GM19438 (cell line): ENCODE results near the gene SMYD3.

Experiments
- ATAC-seq: cut with Tn5 transposase; IDR thresholded peaks from one replicate; pipeline ENCODE4 v1.9.1; 2021; ENCODE audit warnings: low read depth; ENCODE audit not compliant: unreplicated experiment

The SMYD3 gene

DNA sequence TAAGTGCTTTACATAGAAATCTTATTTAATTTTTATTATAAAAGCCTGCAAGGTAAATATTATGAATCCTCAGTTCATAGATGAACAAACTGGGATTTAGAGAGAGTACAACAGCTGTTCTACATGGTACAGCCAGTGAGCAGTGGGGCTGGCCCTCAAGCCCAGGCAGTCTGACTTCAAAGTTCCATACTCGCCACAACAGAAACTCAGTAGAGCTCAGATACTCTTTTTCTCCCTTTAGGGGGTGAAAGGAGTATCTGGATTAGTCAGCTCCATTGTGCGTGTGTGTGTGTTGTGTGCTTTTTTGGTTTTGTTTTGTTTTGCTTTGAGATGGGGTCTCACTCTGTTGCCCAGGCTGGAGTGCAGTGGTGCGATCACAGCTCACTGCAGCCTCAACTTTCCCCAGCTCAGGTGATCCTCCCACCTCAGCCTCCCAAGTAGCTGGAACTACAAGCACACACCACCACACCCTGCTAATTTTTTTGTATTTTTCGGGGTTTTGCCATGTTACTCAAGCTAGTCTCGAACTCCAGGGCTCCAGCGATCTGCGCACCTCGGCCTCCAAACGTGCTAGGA, 378.5 kb downstream of the SMYD3 start:
- no peak for ATAC-seq

GRCh38 chr1:246126580-246126979, 380.5 kb downstream of the SMYD3 start:
- ATAC-seq: no peak

- ATAC-seq: no peak
These were observed 385.0 kb downstream of the SMYD3 start for GRCh38 chr1:246122071-246122470.

GRCh38 chr1:246121533-246121932, 385.5 kb downstream of the SMYD3 start:
- ATAC-seq: no peak

DNA sequence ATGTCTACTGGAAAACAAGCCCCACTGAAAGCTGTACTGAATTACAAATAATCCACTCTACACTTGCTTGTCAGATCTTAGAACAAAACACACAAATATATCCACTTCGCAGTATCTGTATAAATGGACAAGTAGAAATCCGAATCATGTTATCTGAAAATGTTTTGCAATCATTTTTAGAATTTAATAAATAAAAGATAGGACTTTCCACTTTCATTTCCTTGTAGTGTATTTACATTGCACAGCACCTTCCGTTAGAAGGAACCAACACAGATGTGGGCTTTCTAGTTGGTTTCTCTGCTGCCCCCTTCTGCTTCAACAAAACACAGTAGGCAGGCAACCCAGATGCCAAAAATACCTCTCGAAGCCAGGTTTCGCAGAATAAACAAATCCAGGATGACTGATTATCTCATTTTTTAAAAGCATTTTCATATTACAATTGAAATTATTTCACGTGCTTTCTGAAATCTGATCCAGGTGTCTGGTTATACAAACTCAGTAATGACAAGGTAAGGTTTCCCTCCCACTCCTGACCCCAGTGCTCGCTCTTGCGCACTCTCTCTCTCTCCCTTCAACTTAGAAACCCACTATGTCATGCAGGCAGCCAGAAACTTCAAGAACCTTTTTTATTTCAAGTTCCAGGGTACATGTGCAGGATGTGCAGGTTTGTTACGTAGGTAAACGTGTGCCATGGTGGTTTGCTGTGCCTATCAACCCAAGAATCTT, 389.9 kb downstream of the SMYD3 start:
- peak; percentile 79 for ATAC-seq

DNA sequence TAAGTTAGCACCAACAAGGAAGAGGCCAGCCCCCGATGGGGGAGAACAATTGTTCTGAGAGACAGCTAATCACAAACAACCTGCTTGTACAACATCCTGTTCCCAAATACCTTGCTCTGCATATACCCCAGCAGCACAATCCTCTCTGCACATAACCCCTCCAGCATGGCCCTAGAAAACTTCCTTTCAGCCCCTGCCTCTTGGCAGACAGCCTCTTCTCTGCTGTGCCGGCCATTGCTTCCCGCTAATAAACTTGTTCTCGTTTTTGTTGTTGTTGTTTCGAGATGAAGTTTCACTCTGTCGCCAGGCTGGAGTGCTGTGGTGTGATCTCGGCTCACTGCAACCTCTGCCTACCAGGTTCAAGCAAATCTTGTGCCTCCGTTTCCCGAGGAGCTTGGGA, 392.7 kb downstream of the SMYD3 start:
- ATAC-seq: no peak

DNA sequence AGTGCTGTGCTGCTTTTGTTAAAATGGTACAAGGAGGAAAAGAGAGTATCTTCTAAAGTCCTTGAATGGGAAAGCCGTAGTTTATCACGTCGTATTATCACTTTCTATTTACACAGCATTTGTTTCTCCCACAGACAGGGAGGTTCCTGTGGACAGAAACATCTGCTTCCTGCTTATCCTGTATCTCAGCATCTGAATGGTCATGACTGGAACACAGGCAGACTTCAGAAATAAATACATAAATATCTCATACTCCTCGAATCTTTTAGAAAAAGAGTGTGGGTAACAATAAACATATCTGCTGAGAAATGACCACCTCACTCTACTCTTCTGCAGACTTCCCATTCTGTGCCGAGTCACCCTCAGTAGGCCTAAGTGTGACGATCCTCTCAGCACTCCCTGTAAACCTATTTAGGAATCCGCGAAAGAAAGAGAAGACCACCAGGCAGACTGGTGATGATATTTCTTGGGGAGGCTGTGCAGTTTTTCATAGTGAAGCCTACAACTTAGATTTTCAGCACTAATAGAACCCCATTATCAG, 393.5 kb downstream of the SMYD3 start:
- no peak for ATAC-seq

DNA sequence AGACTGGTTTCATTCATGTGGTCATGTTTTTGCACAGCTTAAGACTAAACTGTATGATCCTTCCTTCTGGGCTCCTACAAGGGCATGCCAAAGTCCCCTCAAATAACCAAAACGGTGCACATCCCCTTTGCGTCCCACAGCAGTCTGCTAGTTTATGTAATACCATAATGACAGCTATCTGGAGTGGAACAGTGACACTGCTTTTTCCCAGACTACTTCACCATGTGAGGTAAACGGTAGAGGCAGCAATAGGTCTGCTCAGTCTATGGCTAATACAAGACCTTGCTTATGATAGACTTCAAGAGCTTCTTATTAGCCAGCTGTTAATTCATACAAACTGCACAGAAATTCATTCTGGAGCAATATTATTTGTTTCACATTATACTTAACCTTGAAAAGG, 395.5 kb downstream of the SMYD3 start:
- no peak for ATAC-seq

DNA sequence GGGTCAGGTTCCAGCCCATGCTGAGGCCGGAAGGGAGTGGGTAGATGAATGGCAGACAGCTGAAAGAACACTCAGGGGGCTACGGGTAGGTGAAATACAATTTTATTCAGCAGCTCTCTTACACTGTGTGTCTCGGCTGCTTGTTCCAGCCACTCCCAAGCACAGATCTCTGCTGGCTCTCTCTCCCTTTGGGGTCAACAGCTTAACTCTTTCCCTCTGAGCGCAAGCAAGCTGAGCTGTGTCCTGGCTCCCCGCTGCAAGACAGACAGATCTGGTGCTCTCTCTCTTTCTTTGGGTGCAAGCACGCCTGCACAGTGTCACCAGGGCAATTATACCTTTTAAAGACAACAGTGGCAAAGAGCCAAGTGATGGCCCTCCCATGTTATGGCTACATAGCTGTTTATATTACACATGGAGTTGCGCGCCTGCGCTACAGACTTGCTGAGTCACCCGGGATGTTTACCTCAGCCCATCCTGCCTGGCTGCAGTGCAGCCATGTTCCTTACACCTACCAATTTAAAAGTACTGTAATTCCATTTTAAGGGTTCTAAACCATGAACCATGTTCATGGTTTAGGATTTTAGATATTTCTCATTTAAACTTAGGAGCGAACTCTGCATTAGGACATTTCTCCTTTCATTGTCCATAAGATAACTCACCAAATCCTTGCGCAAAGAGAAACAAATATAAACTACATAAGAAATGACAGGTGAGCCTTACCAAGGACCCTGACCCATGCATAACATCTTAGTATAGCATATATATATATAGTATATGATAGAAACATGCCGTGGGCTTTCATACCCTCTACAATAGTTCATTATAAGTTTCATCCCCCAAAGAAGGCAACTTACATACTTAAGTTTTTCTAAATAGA, 396.5 kb downstream of the SMYD3 start:
- ATAC-seq: no peak

DNA sequence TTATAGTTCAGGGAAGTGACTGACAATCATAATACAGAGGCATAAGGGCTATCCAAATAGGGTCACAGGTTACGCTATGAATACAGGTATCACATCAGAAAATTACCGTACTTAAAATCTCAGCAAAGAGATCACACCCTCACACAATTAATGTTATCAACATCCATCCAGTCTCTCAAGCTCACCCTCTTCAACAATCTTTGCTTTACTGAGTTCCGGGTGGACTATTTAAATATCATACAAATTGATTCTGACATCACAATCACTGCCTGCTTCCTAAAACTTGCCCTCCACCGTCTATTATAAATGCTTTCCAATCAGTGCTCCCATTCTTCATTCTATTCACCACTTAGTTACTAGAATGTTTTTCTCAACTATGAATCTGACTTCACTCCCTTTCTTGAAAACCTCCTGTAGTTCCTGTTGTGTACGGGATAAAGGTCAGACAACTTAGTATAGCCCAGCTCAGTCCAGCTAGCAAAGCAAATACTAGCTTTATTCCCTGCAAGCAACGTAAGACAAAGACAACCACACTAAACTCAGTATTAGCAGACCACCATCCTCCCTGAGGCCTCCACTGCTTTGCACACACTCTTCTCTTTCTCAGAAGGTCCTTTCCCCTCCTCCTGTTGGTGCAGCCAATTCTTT, 398.7 kb downstream of the SMYD3 start:
- no peak for ATAC-seq

- ATAC-seq: no peak
These were observed 399.4 kb downstream of the SMYD3 start for GRCh38 chr1:246107516-246108277.

DNA sequence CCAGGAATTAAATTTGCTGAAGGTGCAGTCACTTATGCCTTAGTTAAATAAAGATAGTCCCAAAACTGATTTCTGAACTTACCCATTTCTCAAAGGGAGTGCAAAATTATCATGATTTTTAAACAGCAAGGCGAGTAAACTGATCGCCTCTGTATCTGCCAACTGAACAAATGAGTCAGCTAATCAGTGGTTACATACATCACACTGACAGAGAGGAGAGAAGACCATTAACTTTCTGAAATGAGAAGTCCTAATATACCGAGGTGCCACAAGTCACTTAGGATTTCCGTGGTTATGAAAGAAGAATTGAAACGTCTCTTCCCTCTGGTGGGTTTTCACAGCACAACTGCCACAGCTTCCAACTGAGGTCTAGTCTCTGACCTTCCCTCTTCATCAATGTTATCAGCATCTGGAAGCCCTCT, 400.7 kb downstream of the SMYD3 start:
- no peak for ATAC-seq

DNA sequence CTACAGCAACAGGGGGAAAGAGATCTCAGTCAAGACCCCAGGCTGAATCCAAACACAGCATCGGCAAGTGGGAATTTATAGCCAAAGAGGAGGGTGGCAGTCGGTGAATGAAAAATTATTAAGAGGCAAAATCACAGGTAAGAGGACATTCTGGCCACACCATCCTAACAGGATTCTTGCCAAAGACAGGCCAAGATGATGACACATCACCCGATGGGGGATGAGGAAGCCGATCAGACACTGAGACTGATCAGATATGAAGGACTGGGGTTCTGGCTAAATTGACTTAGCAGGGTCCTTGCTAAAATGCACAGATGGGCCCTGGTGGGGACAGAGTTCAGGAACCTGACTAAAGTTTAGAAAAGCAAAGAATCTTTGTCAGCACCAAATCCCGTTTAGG, 402.2 kb downstream of the SMYD3 start:
- no peak for ATAC-seq

- ATAC-seq: no peak
These were observed 407.5 kb downstream of the SMYD3 start for GRCh38 chr1:246099570-246099969.

DNA sequence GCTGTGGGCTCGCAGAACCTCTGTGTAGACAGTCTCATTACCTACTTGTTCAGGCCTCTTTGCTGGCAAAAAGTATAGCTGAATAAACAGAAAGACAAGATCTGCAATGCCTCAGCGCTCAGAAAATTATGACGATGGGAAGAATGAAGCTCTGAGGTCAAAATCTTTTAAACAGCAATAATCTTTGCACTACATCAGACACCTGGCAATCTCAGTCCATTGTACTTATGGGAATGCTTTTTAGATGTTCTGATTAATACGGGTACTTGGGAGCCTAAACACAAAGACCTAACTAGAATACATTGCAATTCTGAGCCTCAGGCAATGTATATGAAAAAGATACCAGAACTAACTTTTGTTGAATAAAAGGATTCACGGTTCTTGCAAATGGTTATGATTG, 410.7 kb downstream of the SMYD3 start:
- no peak for ATAC-seq

GRCh38 chr1:246095443-246095842, 411.6 kb downstream of the SMYD3 start:
- ATAC-seq: no peak

- ATAC-seq: no peak
These were observed 413.8 kb downstream of the SMYD3 start for GRCh38 chr1:246093230-246093629.

GRCh38 chr1:246092136-246092535, 414.9 kb downstream of the SMYD3 start:
- no peak for ATAC-seq

DNA sequence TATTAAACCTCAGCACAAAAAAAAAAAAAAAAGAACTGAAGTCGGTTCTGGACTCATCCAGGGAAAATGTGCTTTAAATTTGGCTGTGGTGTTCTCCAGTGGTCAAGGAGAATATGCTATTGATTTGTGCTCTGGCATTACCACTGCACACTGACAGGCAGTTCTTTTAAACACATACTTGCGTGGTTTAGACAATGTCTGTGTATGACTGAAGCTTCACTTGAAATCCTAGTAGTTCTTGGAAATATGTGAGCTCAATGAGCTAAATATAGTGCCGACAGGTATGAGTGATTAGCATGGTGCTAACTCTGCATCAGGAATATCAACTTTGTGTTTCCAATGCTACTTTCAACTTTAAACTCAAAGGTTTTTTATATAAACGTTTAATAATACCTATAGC, 415.6 kb downstream of the SMYD3 start:
- no peak for ATAC-seq

DNA sequence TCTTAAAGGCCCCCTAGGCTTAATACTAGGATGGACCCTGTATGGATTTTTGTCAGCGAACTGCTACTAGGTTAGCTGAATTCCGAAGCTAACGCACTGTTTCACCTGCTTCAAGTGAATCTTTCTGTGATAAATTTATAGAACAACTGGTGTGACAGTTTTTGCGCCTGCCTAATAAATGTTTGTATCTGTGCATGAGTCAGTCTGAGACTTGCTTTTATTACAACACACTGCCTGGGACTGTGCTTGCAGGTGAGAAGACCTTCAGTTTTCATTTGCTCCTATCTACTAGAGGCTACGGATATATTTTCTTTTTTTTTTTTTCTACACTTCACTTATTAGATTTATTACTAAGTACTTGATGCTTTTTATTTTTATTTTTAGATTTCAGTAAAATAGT, 420.9 kb downstream of the SMYD3 start:
- no peak for ATAC-seq
